ENCODE measurements around the gene CATSPER3. TPM values are rescaled to one million over a fixed set of nuclear protein-coding genes. Genes with fewer than 3 reads are reported as not detected.

CATSPER3 gene
- total and polyA plus RNA-seq, 2 of the 13 experiments (the other 11 are each of a cell fraction or from before 2014, with no cell fraction given): 0.33 to 0.37 TPM

DNA sequence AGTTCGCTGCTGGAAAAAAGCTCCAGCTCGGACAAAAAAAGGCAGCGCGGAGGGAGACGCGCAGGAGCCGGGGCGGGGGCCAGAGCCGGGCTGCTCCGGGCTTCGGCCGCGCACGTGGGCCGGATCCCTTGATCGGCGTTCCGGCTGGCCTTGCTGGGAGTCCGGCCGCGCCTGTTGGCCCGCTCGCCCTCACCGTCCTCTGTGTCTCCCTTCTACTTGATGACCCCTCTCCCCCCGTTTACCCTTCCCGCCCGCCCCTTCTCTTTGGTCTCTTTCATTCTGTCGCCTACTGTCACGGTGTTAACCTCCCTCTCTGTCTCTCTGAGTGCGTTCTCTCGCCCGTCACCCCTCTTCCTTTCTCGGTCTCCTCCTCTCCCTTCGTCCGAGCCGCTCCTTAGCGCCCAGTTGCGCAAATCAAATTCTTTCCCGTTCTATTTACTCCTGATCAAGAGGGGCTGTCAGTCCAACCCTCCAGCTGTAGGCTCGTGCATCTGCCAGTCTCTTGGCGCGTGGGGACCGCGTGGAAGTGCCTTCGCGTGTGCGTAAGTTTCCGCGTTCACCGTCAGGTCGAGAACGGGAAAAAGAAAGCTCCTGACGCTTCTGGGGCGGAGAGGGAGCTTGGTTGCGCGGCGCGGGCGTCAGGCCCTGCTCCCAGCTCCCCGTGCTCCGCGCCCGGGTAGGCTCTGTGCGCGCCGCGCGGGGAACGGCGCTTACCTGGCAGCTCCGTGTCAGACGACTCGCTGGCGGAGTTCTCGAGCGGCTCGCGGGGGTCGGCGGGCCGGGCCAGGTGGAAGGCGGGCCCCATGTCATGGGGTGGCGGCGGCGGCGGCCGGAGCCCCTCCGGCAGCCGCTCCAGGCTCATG, 65.5 kb downstream of the CATSPER3 start (continued):
- TF ChIP-seq, protein P1, sequence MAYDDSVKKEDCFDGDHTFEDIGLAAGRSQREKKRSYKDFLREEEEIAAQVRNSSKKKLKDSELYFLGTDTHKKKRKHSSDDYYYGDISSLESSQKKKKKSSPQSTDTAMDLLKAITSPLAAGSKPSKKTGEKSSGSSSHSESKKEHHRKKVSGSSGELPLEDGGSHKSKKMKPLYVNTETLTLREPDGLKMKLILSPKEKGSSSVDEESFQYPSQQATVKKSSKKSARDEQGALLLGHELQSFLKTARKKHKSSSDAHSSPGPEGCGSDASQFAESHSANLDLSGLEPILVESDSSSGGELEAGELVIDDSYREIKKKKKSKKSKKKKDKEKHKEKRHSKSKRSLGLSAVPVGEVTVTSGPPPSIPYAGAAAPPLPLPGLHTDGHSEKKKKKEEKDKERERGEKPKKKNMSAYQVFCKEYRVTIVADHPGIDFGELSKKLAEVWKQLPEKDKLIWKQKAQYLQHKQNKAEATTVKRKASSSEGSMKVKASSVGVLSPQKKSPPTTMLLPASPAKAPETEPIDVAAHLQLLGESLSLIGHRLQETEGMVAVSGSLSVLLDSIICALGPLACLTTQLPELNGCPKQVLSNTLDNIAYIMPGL (CRISPR knock-in tag; IDR thresholded peaks at IDR 0.05; ENCODE audit: borderline replicate concordance in 1 of 2, low read depth in 1 of 2): peak; percentile 31 to 45; a peak in 2 of 4 replicates
- TF ChIP-seq ZNF768 (CRISPR knock-in tag; IDR thresholded peaks at IDR 0.05) (peak; percentile 43; the same call in 1 of the 2 replicates), ARNT2 (CRISPR knock-in tag; IDR thresholded peaks at IDR 0.05; ENCODE audit: low read depth) (0 out of 2 replicates have a peak, but pooled peaks have one; percentile 16), HNF4G (IDR thresholded peaks at IDR 0.05; ENCODE audit: borderline replicate concordance, low read depth, low read length) (no peak), HNF4G (CRISPR knock-in tag; IDR thresholded peaks at IDR 0.05; ENCODE audit: borderline replicate concordance, low read depth) (no peak), CHD2 (IDR thresholded peaks at IDR 0.05; ENCODE audit: low read depth, low read length) (no peak), XBP1 (CRISPR knock-in tag; IDR thresholded peaks at IDR 0.05) (no peak), ZNF772 (CRISPR knock-in tag; IDR thresholded peaks at IDR 0.05) (no peak), ZNF883 (CRISPR knock-in tag; IDR thresholded peaks at IDR 0.05; ENCODE audit: not compliant biosample characterization) (peak; percentile 37), SRY (CRISPR knock-in tag; IDR thresholded peaks at IDR 0.05) (no peak), DPF2 (CRISPR knock-in tag; IDR thresholded peaks at IDR 0.05; ENCODE audit: borderline replicate concordance, low read depth) (no peak), ZNF510 (CRISPR knock-in tag; IDR thresholded peaks at IDR 0.05; ENCODE audit: low read depth) (no peak), SRSF9 (IDR thresholded peaks at IDR 0.05; ENCODE audit: borderline replicate concordance, insufficient read depth, low read depth, low read length, poor library complexity, severe bottlenecking) (no peak), ZNF672 (CRISPR knock-in tag; IDR thresholded peaks at IDR 0.05) (no peak), KLF12 (CRISPR knock-in tag; IDR thresholded peaks at IDR 0.05; ENCODE audit: borderline replicate concordance) (no peak), NAIF1 (CRISPR knock-in tag; IDR thresholded peaks at IDR 0.05; ENCODE audit: borderline replicate concordance) (no peak), BRD4 (CRISPR knock-in tag; IDR thresholded peaks at IDR 0.05) (no peak), ZNF615 (CRISPR knock-in tag; IDR thresholded peaks at IDR 0.05; ENCODE audit: borderline replicate concordance) (no peak), ZNF569 (CRISPR knock-in tag; IDR thresholded peaks at IDR 0.05; ENCODE audit: borderline replicate concordance) (no peak)
- TF ChIP-seq, protein P2, sequence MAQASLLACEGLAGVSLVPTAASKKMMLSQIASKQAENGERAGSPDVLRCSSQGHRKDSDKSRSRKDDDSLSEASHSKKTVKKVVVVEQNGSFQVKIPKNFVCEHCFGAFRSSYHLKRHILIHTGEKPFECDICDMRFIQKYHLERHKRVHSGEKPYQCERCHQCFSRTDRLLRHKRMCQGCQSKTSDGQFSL (CRISPR knock-in tag; IDR thresholded peaks at IDR 0.05): no peak
- TF ChIP-seq, protein P3, sequence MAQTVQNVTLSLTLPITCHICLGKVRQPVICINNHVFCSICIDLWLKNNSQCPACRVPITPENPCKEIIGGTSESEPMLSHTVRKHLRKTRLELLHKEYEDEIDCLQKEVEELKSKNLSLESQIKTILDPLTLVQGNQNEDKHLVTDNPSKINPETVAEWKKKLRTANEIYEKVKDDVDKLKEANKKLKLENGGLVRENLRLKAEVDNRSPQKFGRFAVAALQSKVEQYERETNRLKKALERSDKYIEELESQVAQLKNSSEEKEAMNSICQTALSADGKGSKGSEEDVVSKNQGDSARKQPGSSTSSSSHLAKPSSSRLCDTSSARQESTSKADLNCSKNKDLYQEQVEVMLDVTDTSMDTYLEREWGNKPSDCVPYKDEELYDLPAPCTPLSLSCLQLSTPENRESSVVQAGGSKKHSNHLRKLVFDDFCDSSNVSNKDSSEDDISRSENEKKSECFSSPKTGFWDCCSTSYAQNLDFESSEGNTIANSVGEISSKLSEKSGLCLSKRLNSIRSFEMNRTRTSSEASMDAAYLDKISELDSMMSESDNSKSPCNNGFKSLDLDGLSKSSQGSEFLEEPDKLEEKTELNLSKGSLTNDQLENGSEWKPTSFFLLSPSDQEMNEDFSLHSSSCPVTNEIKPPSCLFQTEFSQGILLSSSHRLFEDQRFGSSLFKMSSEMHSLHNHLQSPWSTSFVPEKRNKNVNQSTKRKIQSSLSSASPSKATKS (CRISPR knock-in tag; IDR thresholded peaks at IDR 0.05): no peak
- TF ChIP-seq, protein P4, sequence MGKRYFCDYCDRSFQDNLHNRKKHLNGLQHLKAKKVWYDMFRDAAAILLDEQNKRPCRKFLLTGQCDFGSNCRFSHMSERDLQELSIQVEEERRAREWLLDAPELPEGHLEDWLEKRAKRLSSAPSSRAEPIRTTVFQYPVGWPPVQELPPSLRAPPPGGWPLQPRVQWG (CRISPR knock-in tag; IDR thresholded peaks at IDR 0.05; ENCODE audit: borderline replicate concordance, low read depth): no peak
- TF ChIP-seq, protein P5, sequence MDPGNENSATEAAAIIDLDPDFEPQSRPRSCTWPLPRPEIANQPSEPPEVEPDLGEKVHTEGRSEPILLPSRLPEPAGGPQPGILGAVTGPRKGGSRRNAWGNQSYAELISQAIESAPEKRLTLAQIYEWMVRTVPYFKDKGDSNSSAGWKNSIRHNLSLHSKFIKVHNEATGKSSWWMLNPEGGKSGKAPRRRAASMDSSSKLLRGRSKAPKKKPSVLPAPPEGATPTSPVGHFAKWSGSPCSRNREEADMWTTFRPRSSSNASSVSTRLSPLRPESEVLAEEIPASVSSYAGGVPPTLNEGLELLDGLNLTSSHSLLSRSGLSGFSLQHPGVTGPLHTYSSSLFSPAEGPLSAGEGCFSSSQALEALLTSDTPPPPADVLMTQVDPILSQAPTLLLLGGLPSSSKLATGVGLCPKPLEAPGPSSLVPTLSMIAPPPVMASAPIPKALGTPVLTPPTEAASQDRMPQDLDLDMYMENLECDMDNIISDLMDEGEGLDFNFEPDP (CRISPR knock-in tag; conservative IDR thresholded peaks at IDR 0.05): no peak
